SK-MEL-5 (cell line): ENCODE data around the gene INSL6. TPM values are rescaled to one million over a fixed set of nuclear protein-coding genes. Genes with fewer than 3 reads are reported as not detected.

Experiments used
- DNase-seq: peaks from one replicate; pipeline ENCODE4 v3.0.0-alpha.2; 2016; ENCODE audit warnings: low read depth, low spot score
- in situ Hi-C: cut with HindIII; loops from 2 replicates; pipeline ENCODE4 v1.10.0; 2016; ENCODE audit warnings: low sequenced_read_pairs, high pct_unique_total_duplicates, low pct_unique_long_range_greater_than_20kb
- small RNA-seq, 2 experiments: library from RNA; depleted of rRNA; stranded (forward); fragments of <200 nt; gene quantifications; one replicate each; pipeline ENCODE3, GENCODE V24; 2014
- total RNA-seq: library from RNA; depleted of rRNA; stranded (reverse); fragments of >200 nt; shearing (Covaris generic); gene quantifications from 2 replicates; pipeline ENCODE4 v1.2.3, GENCODE V29; 2014; rRNA removed

Gene INSL6
- total RNA-seq, 1 experiment from 2014 or later: not detected

DNA sequence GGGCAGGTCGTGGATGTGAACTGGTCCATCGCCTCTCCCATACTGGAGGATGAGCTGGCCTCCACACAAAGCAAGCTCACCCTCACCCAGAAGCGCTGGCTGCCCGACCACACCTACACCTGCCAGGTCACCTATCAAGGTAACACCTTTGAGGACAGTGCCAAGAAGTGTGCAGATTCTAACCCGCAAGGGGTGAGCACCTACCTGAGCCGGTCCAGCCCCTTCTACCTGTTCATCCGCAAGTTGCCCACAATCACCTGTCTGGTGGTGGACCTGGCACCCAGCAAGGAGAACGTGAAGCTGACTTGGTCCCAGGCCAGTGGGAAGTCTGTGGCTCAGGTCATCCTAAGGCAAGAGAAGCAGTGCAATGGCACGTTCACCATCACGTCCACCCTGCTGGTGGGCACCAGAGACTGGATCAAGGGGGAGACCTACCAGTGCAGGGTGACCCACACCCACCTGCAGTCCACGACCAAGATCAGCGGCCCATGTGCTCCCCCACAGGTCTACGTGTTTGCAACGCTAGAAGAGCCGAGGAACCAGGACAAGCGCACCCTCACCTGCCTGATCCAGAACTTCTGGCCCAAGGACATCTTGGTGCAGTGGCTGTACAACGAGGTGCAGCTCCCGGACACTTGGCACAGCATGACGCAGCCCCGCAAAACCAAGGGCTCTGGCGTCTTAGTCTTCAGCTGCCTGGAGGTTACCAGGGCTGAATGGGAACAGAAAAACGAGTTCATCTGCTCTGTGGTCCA lies 71.3 kb downstream of the INSL6 start:
- in situ Hi-C loops: no loop called here

More for the DNA sequence above, 71.3 kb downstream of the INSL6 start:
- no peak for DNase-seq

Small RNA genes lying within 50 kb of the gene (small RNA-seq; reads per million reads assigned to genes)
- 0 reads per million in 2 experiments for gene AL133547.1

Other genes with a start within 250 kb of the INSL6 start
- gene JAK2, start 200.4 kb downstream of the INSL6 start, total RNA-seq: 4.3 and 5.7 TPM in 2 replicates
- gene INSL4, start 45.8 kb upstream of the INSL6 start, total RNA-seq: 0.13 and 0.40 TPM in 2 replicates
- gene RLN2, start 119.1 kb upstream of the INSL6 start, total RNA-seq: not detected in 2 replicates
- gene RLN1, start 154.2 kb upstream of the INSL6 start, total RNA-seq: not detected in 2 replicates